ENCODE data around the gene MITF.

MITF gene, protein sequence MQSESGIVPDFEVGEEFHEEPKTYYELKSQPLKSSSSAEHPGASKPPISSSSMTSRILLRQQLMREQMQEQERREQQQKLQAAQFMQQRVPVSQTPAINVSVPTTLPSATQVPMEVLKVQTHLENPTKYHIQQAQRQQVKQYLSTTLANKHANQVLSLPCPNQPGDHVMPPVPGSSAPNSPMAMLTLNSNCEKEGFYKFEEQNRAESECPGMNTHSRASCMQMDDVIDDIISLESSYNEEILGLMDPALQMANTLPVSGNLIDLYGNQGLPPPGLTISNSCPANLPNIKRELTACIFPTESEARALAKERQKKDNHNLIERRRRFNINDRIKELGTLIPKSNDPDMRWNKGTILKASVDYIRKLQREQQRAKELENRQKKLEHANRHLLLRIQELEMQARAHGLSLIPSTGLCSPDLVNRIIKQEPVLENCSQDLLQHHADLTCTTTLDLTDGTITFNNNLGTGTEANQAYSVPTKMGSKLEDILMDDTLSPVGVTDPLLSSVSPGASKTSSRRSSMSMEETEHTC

GRCh38 chr3:69739204-69740102 lies at the start of gene MITF:
MITF (plus strand) TSS chr3:69739464; CDS start chr3:69739598, 134 bp downstream.
- H3K27ac ChIP-seq (ENCODE audit: low read length), result no peak within 1 kb of the TSS
- no CpG with 5 or more reads among the region's 81 CpGs for WGBS (ENCODE audit: insufficient coverage, insufficient read length)

DNA sequence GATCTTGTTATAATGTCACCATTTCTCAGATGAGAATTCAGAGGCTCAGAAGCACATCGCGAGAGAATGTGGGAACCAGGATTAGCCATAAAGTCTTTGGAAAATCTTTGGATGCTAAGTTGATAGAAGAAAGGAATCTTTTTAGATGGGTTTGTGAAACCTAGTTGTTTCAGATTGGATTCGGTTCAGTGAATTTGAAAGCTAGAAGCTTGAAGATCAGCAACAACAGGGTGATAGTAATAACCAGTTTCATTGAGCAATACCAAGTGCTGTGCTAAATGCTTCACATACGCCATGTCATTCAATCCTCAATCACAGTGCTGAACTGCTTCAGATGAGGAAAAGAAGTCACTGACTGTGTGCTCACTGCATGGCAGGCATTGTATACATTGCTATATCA lies 47.4 kb upstream of the MITF start:
- WGBS (ENCODE audit: insufficient coverage, insufficient read length), result no CpG with 5 or more reads among the region's 4 CpGs
- no peaks in the 10 kb centered on the region for H3K4me1 ChIP-seq (ENCODE audit: control insufficient read depth, insufficient read depth, low read length)
- no peaks in the 10 kb centered on the region for H3K36me3 ChIP-seq (ENCODE audit: control insufficient read depth, insufficient read depth, low read length)
- H3K4me3 ChIP-seq (ENCODE audit: low read length), result no peak overlapping the region
- H3K9me3 ChIP-seq (ENCODE audit: control insufficient read depth, insufficient read depth, low read length), result no peaks in the 10 kb centered on the region
- no peak for DNase-seq (ENCODE audit: low read depth, low spot score)
- no peaks in the 10 kb centered on the region for H3K27me3 ChIP-seq (ENCODE audit: control insufficient read depth, insufficient read depth, low read length)
- no peak overlapping the region for H3K27ac ChIP-seq (ENCODE audit: low read length)

More at GRCh38 chr3:69739204-69740102, at the start of gene MITF:
- H3K4me1 ChIP-seq (ENCODE audit: control insufficient read depth, insufficient read depth, low read length), result peaks cover 2% of the 10 kb centered on the region
- H3K36me3 ChIP-seq (ENCODE audit: control insufficient read depth, insufficient read depth, low read length), result no peaks in the 10 kb centered on the region
- H3K27me3 ChIP-seq (ENCODE audit: control insufficient read depth, insufficient read depth, low read length), result peaks cover 3% of the 10 kb centered on the region; the same call in 1 of the 2 replicates
- peak within 1 kb of the TSS; percentile 98 for H3K4me3 ChIP-seq (ENCODE audit: low read length)
- DNase-seq (ENCODE audit: low read depth, low spot score), result peak; percentile 80
- H3K9me3 ChIP-seq (ENCODE audit: control insufficient read depth, insufficient read depth, low read length), result no peaks in the 10 kb centered on the region

DNA sequence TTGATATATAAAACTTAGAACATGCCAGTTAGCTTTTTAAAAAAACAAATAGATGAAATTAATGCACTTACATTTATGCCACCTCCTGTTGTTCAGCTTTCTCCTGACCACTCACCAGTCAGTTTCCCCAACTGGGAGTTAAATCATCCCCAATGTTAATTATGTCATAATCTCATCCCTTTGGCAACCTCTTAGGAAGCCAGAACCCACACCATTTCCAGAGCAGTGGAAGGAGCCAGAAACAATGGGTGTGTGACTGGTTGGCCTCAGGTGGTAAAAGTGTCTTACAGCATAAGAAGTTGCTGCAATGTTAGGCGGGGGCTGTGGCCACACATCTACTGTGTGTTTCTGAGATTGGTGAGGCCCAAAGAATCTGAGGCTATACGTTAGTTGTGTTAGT lies 46.5 kb upstream of the MITF start:
- no peak overlapping the region for H3K27ac ChIP-seq (ENCODE audit: low read length)
- no CpG with 5 or more reads among the region's 2 CpGs for WGBS (ENCODE audit: insufficient coverage, insufficient read length)
- H3K9me3 ChIP-seq (ENCODE audit: control insufficient read depth, insufficient read depth, low read length), result no peaks in the 10 kb centered on the region
- DNase-seq (ENCODE audit: low read depth, low spot score), result no peak
- no peaks in the 10 kb centered on the region for H3K4me1 ChIP-seq (ENCODE audit: control insufficient read depth, insufficient read depth, low read length)
- H3K27me3 ChIP-seq (ENCODE audit: control insufficient read depth, insufficient read depth, low read length), result no peaks in the 10 kb centered on the region
- no peaks in the 10 kb centered on the region for H3K36me3 ChIP-seq (ENCODE audit: control insufficient read depth, insufficient read depth, low read length)
- H3K4me3 ChIP-seq (ENCODE audit: low read length), result no peak overlapping the region

- no CpG with 5 or more reads among the region's 2 CpGs for WGBS (ENCODE audit: insufficient coverage, insufficient read length)
- no peaks in the 10 kb centered on the region for H3K4me1 ChIP-seq (ENCODE audit: control insufficient read depth, insufficient read depth, low read length)
- DNase-seq (ENCODE audit: low read depth, low spot score), result no peak
- H3K27ac ChIP-seq (ENCODE audit: low read length), result no peak overlapping the region
- H3K9me3 ChIP-seq (ENCODE audit: control insufficient read depth, insufficient read depth, low read length), result no peaks in the 10 kb centered on the region
- no peaks in the 10 kb centered on the region for H3K27me3 ChIP-seq (ENCODE audit: control insufficient read depth, insufficient read depth, low read length)
- H3K4me3 ChIP-seq (ENCODE audit: low read length), result no peak overlapping the region
- H3K36me3 ChIP-seq (ENCODE audit: control insufficient read depth, insufficient read depth, low read length), result no peaks in the 10 kb centered on the region
Observed at GRCh38 chr3:69695443-69695842, 43.8 kb upstream of the MITF start.

- no peak for DNase-seq (ENCODE audit: low read depth, low spot score)
- no CpG with 5 or more reads among the region's 4 CpGs for WGBS (ENCODE audit: insufficient coverage, insufficient read length)
- H3K4me1 ChIP-seq (ENCODE audit: control insufficient read depth, insufficient read depth, low read length), result no peaks in the 10 kb centered on the region
- H3K9me3 ChIP-seq (ENCODE audit: control insufficient read depth, insufficient read depth, low read length), result peaks cover 1% of the 10 kb centered on the region; the same call in 1 of the 2 replicates
- H3K4me3 ChIP-seq (ENCODE audit: low read length), result no peak overlapping the region
- no peaks in the 10 kb centered on the region for H3K36me3 ChIP-seq (ENCODE audit: control insufficient read depth, insufficient read depth, low read length)
- no peak overlapping the region for H3K27ac ChIP-seq (ENCODE audit: low read length)
- no peaks in the 10 kb centered on the region for H3K27me3 ChIP-seq (ENCODE audit: control insufficient read depth, insufficient read depth, low read length)
Observed at GRCh38 chr3:69695933-69696332, 43.3 kb upstream of the MITF start.

GRCh38 chr3:69696367-69696766 lies 42.9 kb upstream of the MITF start:
- no CpG with 5 or more reads among the region's 1 CpG for WGBS (ENCODE audit: insufficient coverage, insufficient read length)
- no peak for DNase-seq (ENCODE audit: low read depth, low spot score)
- no peaks in the 10 kb centered on the region for H3K27me3 ChIP-seq (ENCODE audit: control insufficient read depth, insufficient read depth, low read length)

GRCh38 chr3:69697381-69697780 lies 41.9 kb upstream of the MITF start:
- no CpG with 5 or more reads among the region's 5 CpGs for WGBS (ENCODE audit: insufficient coverage, insufficient read length)
- no peak for DNase-seq (ENCODE audit: low read depth, low spot score)
- Histone ChIP-seq H3K27me3 (ENCODE audit: control insufficient read depth, insufficient read depth, low read length) (no peaks in the 10 kb centered on the region), H3K9me3 (ENCODE audit: control insufficient read depth, insufficient read depth, low read length) (peaks cover 1% of the 10 kb centered on the region; the same call in 1 of the 2 replicates), H3K4me3 (ENCODE audit: low read length) (no peak overlapping the region), H3K36me3 (ENCODE audit: control insufficient read depth, insufficient read depth, low read length) (no peaks in the 10 kb centered on the region), H3K27ac (ENCODE audit: low read length) (no peak overlapping the region), H3K4me1 (ENCODE audit: control insufficient read depth, insufficient read depth, low read length) (no peaks in the 10 kb centered on the region)

More at GRCh38 chr3:69696367-69696766, 42.9 kb upstream of the MITF start:
- Histone ChIP-seq H3K9me3 (ENCODE audit: control insufficient read depth, insufficient read depth, low read length) (peaks cover 1% of the 10 kb centered on the region; the same call in 1 of the 2 replicates), H3K4me1 (ENCODE audit: control insufficient read depth, insufficient read depth, low read length) (no peaks in the 10 kb centered on the region), H3K4me3 (ENCODE audit: low read length) (no peak overlapping the region), H3K27ac (ENCODE audit: low read length) (no peak overlapping the region), H3K36me3 (ENCODE audit: control insufficient read depth, insufficient read depth, low read length) (no peaks in the 10 kb centered on the region)

DNA sequence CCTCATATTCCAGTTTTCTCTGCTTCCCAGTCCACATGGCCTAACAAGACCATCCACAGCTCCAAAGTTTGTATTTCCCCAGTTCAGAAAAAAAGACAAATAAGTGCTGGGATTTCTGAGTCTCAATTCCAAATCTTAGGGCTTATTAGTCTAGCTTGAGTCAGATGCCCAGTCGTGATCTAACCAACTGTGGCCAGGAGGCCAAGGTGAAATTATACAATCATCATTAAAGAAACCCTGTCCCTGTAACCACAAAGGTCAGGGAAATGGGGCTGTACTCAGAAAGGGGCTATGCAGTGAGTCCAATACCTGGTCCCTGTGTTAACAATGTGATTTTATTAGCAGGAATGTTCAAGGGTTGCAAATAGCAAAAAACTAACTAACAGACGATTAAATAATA lies 40.5 kb upstream of the MITF start:
- no peak for DNase-seq (ENCODE audit: low read depth, low spot score)
- H3K36me3 ChIP-seq (ENCODE audit: control insufficient read depth, insufficient read depth, low read length), result no peaks in the 10 kb centered on the region
- H3K27me3 ChIP-seq (ENCODE audit: control insufficient read depth, insufficient read depth, low read length), result no peaks in the 10 kb centered on the region
- WGBS (ENCODE audit: insufficient coverage, insufficient read length), result no CpG with 5 or more reads among the region's 2 CpGs
- peaks cover 1% of the 10 kb centered on the region; the same call in 1 of the 2 replicates for H3K9me3 ChIP-seq (ENCODE audit: control insufficient read depth, insufficient read depth, low read length)
- no peak overlapping the region for H3K4me3 ChIP-seq (ENCODE audit: low read length)
- no peak overlapping the region for H3K27ac ChIP-seq (ENCODE audit: low read length)
- no peaks in the 10 kb centered on the region for H3K4me1 ChIP-seq (ENCODE audit: control insufficient read depth, insufficient read depth, low read length)

DNA sequence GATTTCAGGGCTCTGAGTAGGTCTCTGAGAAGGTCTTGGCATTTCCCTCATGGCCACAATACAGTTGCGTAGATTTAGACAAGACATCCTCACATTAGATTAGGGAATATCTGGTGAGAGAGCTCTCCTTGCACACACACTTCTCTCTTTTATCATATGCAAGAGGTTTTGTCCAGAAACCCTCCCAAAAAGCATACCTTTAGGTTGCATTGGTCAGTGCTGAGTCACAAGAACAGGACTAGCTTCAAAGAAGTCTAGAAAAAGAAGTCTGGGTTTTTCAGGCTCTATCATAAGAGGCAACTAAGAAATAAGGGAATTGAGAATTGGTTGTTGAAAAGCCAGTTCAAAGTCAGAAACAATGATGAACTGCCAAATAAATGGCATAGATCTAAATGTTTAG lies 40.1 kb upstream of the MITF start:
- no CpG with 5 or more reads among the region's 1 CpG for WGBS (ENCODE audit: insufficient coverage, insufficient read length)
- DNase-seq (ENCODE audit: low read depth, low spot score), result no peak
- Histone ChIP-seq H3K36me3 (ENCODE audit: control insufficient read depth, insufficient read depth, low read length) (no peaks in the 10 kb centered on the region), H3K27ac (ENCODE audit: low read length) (no peak overlapping the region), H3K4me1 (ENCODE audit: control insufficient read depth, insufficient read depth, low read length) (no peaks in the 10 kb centered on the region), H3K27me3 (ENCODE audit: control insufficient read depth, insufficient read depth, low read length) (no peaks in the 10 kb centered on the region), H3K4me3 (ENCODE audit: low read length) (no peak overlapping the region), H3K9me3 (ENCODE audit: control insufficient read depth, insufficient read depth, low read length) (peaks cover 1% of the 10 kb centered on the region; the same call in 1 of the 2 replicates)

DNA sequence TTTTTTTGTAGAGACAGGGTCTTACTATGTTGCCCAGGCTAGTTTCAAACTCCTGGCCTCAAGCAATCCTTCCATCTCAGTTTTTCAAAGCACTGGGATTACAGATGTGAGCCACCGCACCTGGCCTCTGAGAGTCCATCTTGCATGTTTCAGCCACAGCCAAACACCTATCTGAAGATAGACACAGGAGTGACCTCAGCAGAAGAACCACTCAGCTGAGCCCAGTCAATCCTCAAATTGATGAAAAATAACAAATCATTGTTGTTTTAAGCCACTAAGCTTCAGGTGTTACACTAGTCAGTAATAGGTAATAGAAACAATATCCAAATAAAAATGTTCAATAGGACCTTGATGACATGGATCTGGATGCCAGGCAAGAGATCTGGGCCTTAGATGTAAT lies 38.3 kb upstream of the MITF start:
- Histone ChIP-seq H3K36me3 (ENCODE audit: control insufficient read depth, insufficient read depth, low read length) (no peaks in the 10 kb centered on the region), H3K4me3 (ENCODE audit: low read length) (no peak overlapping the region), H3K4me1 (ENCODE audit: control insufficient read depth, insufficient read depth, low read length) (no peaks in the 10 kb centered on the region), H3K9me3 (ENCODE audit: control insufficient read depth, insufficient read depth, low read length) (peaks cover 1% of the 10 kb centered on the region; the same call in 1 of the 2 replicates), H3K27ac (ENCODE audit: low read length) (no peak overlapping the region), H3K27me3 (ENCODE audit: control insufficient read depth, insufficient read depth, low read length) (no peaks in the 10 kb centered on the region)
- WGBS (ENCODE audit: insufficient coverage, insufficient read length), result no CpG with 5 or more reads among the region's 1 CpG
- no peak for DNase-seq (ENCODE audit: low read depth, low spot score)

Measured in iPS DF 6.9 (cell line).